Measurements from ENCODE around the gene IGLL5. TPM values are rescaled to one million over a fixed set of nuclear protein-coding genes. Genes with fewer than 3 reads are reported as not detected.

IGLL5 gene
- total and polyA plus RNA-seq, 12 donors = 0.43 to 24.7 (median 1.8) TPM; not detected in 6

DNA sequence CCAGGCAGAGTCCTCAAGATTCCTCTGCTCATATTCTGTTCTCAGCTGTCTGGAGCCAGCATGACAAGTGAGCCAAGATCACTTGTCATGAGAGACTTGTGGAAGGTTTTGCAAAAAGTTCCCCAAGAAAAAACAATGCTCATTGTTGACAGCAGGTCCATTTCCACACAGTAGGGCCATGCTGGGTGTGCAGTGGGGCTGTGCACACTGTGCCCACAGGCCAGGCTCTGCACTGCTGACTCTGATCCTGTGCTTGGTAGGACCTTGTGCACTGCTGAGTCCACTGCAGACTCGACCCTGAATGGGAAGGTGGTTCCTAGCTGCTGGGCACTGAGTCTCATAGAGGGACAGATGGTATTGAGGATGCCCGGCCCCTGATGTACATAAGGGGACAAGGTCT is 33.9 kb upstream of the IGLL5 start:
- Histone ChIP-seq H3K27ac (no peak overlapping the region), H3K9me3 (replicated peaks in 1 of 3) (no peaks in the 10 kb centered on the region), H3K4me3 (no peak overlapping the region), H3K36me3 (replicated peaks in 1 of 2) (no peaks in the 10 kb centered on the region), H3K4me1 (replicated peaks in 1 of 2) (no peaks in the 10 kb centered on the region), H3K27me3 (no peaks in the 10 kb centered on the region)
- 59 to 80% (median 63%) methylated on average over 2 of the region's 2 CpGs; no CpG with 5 or more reads in 1 of the 4 donors for WGBS, 4 donors
- intact Hi-C loops (cut with DNase I) = loop anchor here in 1 of 2 donors (10.0 kb wide), 1 partner anchor 101 kb away; no protein-coding TSS in a partner anchor
- TF ChIP-seq, protein P1, sequence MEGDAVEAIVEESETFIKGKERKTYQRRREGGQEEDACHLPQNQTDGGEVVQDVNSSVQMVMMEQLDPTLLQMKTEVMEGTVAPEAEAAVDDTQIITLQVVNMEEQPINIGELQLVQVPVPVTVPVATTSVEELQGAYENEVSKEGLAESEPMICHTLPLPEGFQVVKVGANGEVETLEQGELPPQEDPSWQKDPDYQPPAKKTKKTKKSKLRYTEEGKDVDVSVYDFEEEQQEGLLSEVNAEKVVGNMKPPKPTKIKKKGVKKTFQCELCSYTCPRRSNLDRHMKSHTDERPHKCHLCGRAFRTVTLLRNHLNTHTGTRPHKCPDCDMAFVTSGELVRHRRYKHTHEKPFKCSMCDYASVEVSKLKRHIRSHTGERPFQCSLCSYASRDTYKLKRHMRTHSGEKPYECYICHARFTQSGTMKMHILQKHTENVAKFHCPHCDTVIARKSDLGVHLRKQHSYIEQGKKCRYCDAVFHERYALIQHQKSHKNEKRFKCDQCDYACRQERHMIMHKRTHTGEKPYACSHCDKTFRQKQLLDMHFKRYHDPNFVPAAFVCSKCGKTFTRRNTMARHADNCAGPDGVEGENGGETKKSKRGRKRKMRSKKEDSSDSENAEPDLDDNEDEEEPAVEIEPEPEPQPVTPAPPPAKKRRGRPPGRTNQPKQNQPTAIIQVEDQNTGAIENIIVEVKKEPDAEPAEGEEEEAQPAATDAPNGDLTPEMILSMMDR (IDR thresholded peaks at IDR 0.05) = no peak
- TF ChIP-seq POLR2A (IDR thresholded peaks at IDR 0.05) = no peak
- no peak for DNase-seq

DNA sequence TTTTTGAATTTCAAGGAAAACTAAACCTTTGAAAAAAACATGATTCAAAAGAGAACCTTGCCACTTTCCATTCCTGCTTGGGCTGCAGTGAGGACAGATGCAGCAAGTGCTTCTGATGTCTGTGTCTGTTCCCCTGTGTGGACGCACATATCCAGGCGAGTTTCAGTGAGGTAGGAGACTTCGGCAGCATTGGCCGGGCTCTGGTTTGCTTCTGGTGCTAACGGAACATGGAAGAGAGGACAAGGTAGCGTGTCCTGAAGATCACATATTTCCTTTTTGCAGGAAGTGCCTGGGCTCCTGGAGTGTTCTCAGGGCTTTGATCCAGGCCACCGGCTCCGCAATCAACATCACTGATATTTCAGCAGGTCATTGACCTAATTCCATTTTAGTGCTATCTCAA is 33.1 kb upstream of the IGLL5 start:
- WGBS, 4 donors = 67 to 76% (median 71%) methylated on average over 8 of the region's 8 CpGs
- no peak for TF ChIP-seq POLR2A (IDR thresholded peaks at IDR 0.05)
- TF ChIP-seq, protein P1 (IDR thresholded peaks at IDR 0.05) = no peak
- intact Hi-C loops (cut with DNase I) = loop anchor here in 1 of 2 donors (10.0 kb wide), 1 partner anchor 100 kb away; no protein-coding TSS in a partner anchor
- no peaks in the 10 kb centered on the region for H3K27me3 ChIP-seq
- no peaks in the 10 kb centered on the region for H3K36me3 ChIP-seq (replicated peaks in 1 of 2)
- H3K4me1 ChIP-seq (replicated peaks in 1 of 2) = no peaks in the 10 kb centered on the region
- H3K9me3 ChIP-seq (replicated peaks in 1 of 3) = no peaks in the 10 kb centered on the region
- no peak overlapping the region for H3K4me3 ChIP-seq
- no peak overlapping the region for H3K27ac ChIP-seq
- DNase-seq = no peak

DNA sequence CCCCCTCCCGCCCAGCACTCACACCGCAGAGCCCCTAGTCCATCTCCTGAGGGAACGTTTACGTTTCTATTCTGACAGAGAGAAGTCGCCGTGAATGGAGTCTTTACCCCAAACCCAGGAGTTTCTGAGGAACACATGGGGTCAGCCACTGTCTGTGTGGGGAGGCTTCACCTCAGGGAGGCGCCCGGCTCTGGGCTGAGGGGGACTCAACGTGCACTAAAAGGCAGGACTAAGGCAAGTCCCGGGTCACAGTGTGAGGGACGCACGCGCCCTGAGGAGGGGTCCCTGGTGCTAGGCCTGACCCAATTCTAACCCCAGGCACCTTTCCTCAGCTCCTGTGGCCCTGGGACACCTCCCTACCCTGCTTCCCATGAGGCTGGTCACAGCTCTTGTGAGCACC is 32.5 kb upstream of the IGLL5 start:
- H3K27me3 ChIP-seq = no peaks in the 10 kb centered on the region
- no peak for DNase-seq
- WGBS, 4 donors = 58 to 70% (median 66%) methylated on average over 4 to 13 of the region's 13 CpGs
- no peak overlapping the region for H3K4me3 ChIP-seq
- TF ChIP-seq, protein P1 (IDR thresholded peaks at IDR 0.05) = no peak
- TF ChIP-seq POLR2A (IDR thresholded peaks at IDR 0.05) = no peak
- no peaks in the 10 kb centered on the region for H3K9me3 ChIP-seq (replicated peaks in 1 of 3)
- no peaks in the 10 kb centered on the region for H3K4me1 ChIP-seq (replicated peaks in 1 of 2)
- intact Hi-C loops (cut with DNase I) = loop anchor here in 1 of 2 donors (10.0 kb wide), 1 partner anchor 100 kb away; no protein-coding TSS in a partner anchor
- no peak overlapping the region for H3K27ac ChIP-seq
- no peaks in the 10 kb centered on the region for H3K36me3 ChIP-seq (replicated peaks in 1 of 2)

DNA sequence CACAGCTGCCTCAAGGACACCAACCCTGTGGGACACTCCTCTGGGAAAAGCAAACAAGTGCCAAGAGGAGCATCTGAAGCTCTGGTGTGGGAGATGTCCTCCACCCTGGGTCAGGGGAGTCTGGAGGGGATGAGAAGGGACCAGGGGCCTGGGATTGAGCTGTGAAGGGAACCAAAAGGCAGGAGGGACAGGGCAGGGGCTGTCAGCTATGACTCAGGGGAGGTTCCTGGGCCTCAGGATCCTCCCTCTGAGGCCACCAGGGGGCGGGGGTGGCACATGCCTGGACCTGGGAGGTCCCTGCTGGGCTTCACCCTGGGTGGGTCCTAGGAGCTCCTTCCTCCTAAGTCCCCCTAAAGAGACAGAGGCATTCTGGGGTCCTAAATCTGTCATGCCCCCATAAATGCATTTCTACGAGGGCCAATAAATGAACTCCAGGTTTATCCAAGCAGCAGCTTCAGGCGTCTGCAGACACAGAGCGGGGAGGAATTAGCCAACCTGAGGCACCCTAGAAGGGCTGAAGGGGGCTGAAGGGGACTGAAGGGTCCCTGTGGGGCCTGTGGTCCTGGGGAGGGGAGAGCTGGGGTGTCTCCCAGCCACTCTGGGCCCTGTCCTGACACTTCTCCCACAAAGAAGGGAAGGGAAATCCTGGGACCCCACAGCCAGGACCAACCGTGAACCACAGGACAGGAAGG is 31.9 kb upstream of the IGLL5 start:
- Histone ChIP-seq H3K4me1 (replicated peaks in 1 of 2) (no peaks in the 10 kb centered on the region), H3K27me3 (no peaks in the 10 kb centered on the region), H3K36me3 (replicated peaks in 1 of 2) (no peaks in the 10 kb centered on the region), H3K27ac (no peak overlapping the region), H3K9me3 (replicated peaks in 1 of 3) (no peaks in the 10 kb centered on the region), H3K4me3 (no peak overlapping the region)
- DNase-seq = no peak
- TF ChIP-seq POLR2A (IDR thresholded peaks at IDR 0.05) = no peak
- TF ChIP-seq, protein P1 (IDR thresholded peaks at IDR 0.05) = peak in 1 of 6 experiments; percentile 36
- 65 to 79% (median 72%) methylated on average over 4 to 5 of the region's 5 CpGs for WGBS, 4 donors
- intact Hi-C loops (cut with DNase I) = loop anchor here in 1 of 2 donors (10.0 kb wide), 1 partner anchor 99 kb away; no protein-coding TSS in a partner anchor
